ENCODE data around the gene EBF3. TPM values are rescaled to one million over a fixed set of nuclear protein-coding genes. Genes with fewer than 3 reads are reported as not detected.

The EBF3 gene
- total RNA-seq, 2 donors from 2014 or later = not detected

DNA sequence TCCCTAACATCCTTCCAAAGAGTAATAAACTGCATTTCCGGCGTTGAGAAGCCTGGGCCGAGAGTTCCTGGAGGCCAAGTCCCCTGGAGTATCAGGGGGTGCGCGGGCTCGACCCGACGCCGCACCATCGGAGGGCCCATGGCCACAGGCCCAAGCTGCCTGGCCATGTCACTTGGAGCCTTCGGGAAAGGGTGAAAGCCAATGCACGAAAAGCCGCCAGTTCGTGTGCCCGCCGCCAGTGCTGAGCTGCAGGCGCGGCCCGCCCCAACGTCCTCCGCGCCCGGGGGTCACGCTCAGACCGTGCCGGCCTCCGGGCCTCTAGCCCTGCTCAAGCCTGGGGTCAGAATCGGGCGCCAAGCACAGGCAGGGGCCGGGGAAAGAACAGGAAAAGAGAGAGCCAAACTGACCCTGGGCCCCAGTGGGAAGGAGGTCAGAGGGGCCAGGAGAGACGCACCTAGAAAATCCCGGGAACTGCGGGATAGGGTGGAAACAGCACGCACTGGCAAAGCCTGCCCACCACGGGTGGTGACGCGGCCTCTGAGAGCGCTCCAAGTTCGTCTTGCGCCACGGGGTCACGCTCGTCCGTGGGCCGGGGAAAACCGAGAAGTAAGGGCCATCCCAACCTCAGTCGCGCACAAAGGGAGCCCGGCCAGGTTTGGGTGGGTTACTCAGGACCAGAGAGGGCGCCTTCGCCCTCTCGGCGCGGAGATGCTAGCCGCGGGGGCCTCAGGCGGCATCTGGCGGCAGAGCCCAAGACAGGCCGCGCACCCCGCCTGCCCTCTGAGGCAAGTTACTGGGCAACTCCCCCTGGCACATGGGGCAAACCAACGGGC is 4.2 kb upstream of the EBF3 start:
- DNase-seq (ENCODE audit: low spot score) (no peak), ATAC-seq (no peak)
- no peaks in the 10 kb centered on the region for H3K9me3 Mint-ChIP-seq
- no peak overlapping the region for H3K4me3 Mint-ChIP-seq
- peaks cover 23 to 41% of the 10 kb centered on the region in 2 donors for H3K27me3 Mint-ChIP-seq
- peaks cover 6 to 10% of the 10 kb centered on the region in 2 donors for H3K4me1 Mint-ChIP-seq (ENCODE audit: low read depth in 2 of 2)
- no peaks in the 10 kb centered on the region for H3K36me3 Mint-ChIP-seq
- H3K27ac Mint-ChIP-seq = no peak overlapping the region

DNA sequence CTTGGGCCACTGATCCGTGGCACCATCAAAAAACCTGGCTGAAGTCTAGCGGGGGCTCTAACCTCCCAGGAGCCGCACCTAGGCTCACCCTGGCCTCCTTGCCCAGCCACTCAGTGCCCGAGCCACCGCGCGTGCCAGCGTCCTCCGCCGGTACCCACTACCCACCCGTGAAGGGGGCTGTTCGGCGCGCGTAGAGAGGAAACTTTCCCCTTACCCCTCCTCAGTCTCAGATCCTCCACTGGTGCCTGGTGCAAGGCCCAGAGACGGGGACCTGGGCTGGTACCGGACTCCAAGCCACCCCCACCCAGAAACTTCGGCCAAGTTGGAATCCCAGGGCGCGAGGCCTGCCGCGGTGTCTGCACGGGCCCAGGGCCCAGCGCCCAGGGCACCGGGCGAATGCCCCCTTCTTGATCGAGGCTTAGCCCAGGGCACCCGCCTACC is 3.5 kb upstream of the EBF3 start:
- H3K27ac Mint-ChIP-seq = no peak overlapping the region
- no peak for ATAC-seq
- H3K4me3 Mint-ChIP-seq = no peak overlapping the region
- H3K4me1 Mint-ChIP-seq (ENCODE audit: low read depth in 2 of 2) = peaks cover 11 to 13% of the 10 kb centered on the region in 2 donors
- H3K36me3 Mint-ChIP-seq = no peaks in the 10 kb centered on the region
- no peaks in the 10 kb centered on the region for H3K9me3 Mint-ChIP-seq
- DNase-seq (ENCODE audit: low spot score) = no peak
- H3K27me3 Mint-ChIP-seq = peaks cover 27 to 45% of the 10 kb centered on the region in 2 donors

DNA sequence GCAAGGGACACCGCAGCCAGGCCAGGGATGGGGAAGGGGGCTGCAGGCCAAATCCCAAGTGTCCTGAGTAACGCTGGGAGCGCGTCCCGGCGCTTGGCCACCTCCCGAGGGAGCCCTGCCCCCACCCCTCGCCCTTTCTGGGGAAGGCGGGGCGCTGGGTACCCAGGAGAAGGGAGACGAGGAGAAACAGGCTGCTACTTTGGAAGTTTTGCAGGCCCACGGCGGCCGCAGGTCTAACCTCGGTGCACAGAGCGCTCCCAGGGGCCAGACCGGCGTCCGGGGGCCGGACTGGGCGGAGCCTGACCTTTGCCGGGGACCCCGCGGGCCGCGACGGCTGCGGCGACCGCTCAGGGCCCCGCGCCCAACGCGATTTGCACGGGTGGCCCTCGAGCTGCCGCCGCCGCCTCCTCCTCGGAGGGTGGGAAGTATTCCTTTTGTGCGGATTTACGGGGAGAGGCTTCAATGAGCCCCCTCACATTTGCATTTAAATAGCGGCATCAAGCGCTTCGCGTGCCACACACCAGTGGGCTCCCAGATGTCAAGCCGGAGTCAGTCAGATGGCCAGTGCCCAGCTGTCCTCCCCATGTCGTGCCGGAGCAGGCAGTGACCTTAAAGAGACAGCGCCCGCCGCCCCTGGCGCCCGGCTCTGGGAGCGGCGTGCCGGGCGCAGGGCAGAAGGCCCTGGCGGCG is 3.0 kb upstream of the EBF3 start:
- DNase-seq (ENCODE audit: low spot score) = no peak
- ATAC-seq = no peak
- H3K27ac Mint-ChIP-seq = no peak overlapping the region
- peaks cover 12 to 15% of the 10 kb centered on the region in 2 donors for H3K4me1 Mint-ChIP-seq (ENCODE audit: low read depth in 2 of 2)
- H3K9me3 Mint-ChIP-seq = no peaks in the 10 kb centered on the region
- no peaks in the 10 kb centered on the region for H3K36me3 Mint-ChIP-seq
- H3K27me3 Mint-ChIP-seq = peaks cover 28 to 49% of the 10 kb centered on the region in 2 donors
- H3K4me3 Mint-ChIP-seq = no peak overlapping the region

DNA sequence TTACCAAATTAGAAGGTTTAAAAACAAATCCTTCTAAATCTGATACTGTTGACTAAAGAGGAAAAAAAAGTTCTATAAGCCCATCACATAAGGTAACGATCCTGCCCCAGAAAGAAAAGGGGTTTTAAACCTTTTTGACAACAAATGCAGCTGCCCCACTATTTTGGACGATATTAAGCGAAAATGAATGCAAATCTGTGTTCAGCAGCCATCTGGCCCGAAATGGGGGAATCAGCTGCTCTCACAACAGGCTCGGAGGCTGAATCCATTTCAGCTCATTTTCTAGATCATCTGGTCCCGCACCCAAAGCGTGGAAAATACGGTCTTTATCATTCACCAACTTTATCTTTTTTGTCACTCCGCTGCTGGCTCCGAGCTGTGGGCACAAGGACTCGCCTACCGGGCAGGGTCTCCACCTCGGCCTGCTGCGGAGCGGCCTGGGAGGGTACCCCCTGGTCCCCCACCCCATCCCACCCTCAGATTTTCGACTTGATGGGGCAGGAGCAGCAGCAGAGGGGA is 2.4 kb upstream of the EBF3 start:
- Mint-ChIP-seq H3K4me1 (ENCODE audit: low read depth in 2 of 2) (peaks cover 7 to 12% of the 10 kb centered on the region in 2 donors), H3K9me3 (no peaks in the 10 kb centered on the region), H3K27me3 (peaks cover 28 to 48% of the 10 kb centered on the region in 2 donors), H3K27ac (no peak overlapping the region), H3K4me3 (no peak overlapping the region), H3K36me3 (no peaks in the 10 kb centered on the region)
- DNase-seq (ENCODE audit: low spot score) = no peak
- no peak for ATAC-seq

DNA sequence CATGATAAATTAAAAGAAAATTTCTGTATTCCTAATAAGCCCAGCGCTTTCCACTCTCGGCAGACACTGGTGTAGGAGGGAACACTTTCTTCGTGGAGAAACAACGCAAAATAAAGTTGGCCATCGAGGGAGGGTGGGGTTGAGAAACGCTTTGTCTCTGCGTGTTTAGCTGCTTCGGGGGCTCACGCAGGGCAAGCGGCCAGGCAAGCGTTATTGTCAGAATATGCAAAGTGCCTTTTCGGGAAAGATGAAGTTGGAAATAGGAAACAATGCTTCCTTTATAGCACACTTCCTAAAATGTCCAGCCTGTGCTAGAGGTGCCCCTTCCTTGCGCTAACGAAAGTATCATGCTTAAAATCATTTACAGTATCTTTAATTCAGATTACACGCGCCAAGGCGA is 1.9 kb upstream of the EBF3 start:
- Mint-ChIP-seq H3K4me1 (ENCODE audit: low read depth in 2 of 2) (peaks cover 7 to 12% of the 10 kb centered on the region in 2 donors), H3K4me3 (no peak overlapping the region), H3K27me3 (peaks cover 31 to 50% of the 10 kb centered on the region in 2 donors), H3K27ac (no peak overlapping the region), H3K36me3 (no peaks in the 10 kb centered on the region), H3K9me3 (no peaks in the 10 kb centered on the region)
- DNase-seq (ENCODE audit: low spot score) (no peak), ATAC-seq (no peak)

DNA sequence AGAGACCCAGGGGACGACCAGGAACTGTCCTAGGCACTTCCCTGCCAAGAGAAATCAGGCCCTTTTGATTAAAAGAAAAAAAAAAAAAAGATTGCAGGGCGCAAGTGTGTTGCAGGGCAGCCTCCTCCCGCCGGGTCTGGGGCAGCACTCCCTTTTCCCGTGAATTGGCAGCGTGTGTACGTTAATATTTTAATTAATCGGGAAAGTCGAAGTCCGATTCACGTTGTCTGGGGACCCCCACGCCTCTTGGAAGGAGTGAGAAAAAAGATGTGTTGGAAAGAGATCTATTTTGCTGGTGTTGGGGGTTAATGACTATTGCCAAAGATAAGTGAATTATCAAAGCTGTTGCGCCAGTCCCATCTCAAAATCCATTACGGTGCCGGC is 1.3 kb upstream of the EBF3 start:
- H3K36me3 Mint-ChIP-seq = peaks cover 4% of the 10 kb centered on the region
- no peak overlapping the region for H3K27ac Mint-ChIP-seq
- peaks cover 35 to 52% of the 10 kb centered on the region in 2 donors for H3K27me3 Mint-ChIP-seq
- H3K4me1 Mint-ChIP-seq (ENCODE audit: low read depth in 2 of 2) = peaks cover 8 to 17% of the 10 kb centered on the region in 2 donors
- DNase-seq (ENCODE audit: low spot score) (no peak), ATAC-seq (no peak)
- no peak overlapping the region for H3K4me3 Mint-ChIP-seq
- H3K9me3 Mint-ChIP-seq = no peaks in the 10 kb centered on the region

DNA sequence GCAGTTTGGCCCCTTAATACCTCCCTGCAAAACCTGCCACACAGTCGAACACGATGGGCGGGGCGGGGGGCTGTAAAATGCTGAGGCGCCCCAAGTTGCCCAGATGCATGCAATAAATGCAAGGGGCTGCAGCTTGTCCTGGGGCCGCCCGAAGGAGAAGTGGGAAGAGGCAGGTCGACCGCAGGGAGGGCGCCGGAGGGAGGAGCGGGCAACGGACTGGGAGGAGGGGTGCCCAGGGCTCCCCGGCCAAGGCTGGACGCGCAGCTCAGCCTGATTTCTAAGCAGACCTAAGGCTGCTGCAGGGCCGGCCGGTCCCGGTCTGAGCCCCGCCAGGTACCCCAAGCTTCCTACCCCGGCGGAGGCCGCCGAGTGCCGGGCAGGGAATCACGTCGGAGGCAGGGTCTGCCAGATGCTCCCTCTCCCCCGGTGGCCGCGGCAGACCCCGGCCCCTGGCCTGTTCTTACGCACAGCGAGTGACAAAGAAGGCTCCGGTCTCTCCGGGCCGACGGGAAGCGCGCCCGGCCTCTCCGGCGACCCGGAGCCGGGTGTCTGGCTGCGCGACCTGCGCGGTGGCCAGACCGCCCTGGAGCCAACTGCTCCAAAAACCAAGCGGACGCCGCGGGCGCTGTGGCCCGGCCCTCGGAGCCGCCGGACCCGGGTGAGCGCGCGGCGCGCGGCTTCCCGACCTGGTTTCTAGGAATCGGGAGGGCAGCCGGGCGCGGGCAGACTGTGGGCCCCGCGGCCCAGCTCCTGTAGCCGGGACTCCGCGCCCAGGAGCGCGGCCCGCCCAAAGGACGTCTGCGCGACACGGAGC is 744 bp upstream of the EBF3 start:
- H3K27ac Mint-ChIP-seq = no peak overlapping the region
- peaks cover 33 to 51% of the 10 kb centered on the region in 2 donors for H3K27me3 Mint-ChIP-seq

DNA sequence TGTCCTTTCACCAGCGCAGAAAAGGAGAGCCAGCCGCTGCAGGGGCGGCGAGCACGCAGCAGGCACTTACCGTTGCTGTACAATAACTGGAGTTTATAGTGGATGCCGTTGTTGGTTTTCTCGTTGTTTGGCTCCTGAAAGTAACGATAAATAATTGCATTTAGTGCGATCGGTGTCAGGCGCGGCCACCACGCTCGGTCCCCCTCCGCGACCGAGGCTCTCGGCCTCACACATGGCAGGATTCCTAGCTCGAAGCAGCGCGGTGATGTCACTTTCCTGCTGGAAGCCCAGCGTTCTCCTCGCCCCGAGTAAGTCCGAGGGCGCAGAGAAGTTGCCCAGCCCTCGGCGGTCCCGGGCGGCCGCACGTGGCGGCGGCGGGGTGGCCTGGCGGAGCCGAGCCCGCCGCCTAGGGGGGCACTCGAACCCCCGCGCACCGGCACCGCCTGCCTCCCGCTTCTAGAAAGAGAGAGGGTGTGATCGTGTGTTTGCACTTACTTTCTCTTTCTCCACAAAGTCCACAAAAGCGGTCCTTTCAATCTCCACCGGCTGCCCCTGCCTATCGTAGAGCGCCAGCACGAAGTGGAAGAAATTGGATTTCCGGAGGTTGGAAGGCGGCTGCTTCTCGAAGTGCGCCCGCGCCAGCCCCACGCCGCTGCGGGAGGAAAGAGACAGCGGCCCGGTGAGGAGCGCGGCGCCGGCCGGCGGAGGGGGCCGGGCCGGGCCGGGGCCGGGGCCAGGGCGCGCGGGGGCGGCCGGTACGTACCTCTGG is 1.0 kb downstream of the EBF3 start:
- peak in 1 of 2 donors; percentile 50 for ATAC-seq
- DNase-seq (ENCODE audit: low spot score) = no peak

More for the DNA sequence above, 744 bp upstream of the EBF3 start:
- H3K36me3 Mint-ChIP-seq = peaks cover 5% of the 10 kb centered on the region
- H3K9me3 Mint-ChIP-seq = no peaks in the 10 kb centered on the region
- DNase-seq (ENCODE audit: low spot score) (no peak), ATAC-seq (no peak)
- H3K4me1 Mint-ChIP-seq (ENCODE audit: low read depth in 2 of 2) = peaks cover 12% of the 10 kb centered on the region in 2 donors
- H3K4me3 Mint-ChIP-seq = peak overlapping the region; percentile 33

DNA sequence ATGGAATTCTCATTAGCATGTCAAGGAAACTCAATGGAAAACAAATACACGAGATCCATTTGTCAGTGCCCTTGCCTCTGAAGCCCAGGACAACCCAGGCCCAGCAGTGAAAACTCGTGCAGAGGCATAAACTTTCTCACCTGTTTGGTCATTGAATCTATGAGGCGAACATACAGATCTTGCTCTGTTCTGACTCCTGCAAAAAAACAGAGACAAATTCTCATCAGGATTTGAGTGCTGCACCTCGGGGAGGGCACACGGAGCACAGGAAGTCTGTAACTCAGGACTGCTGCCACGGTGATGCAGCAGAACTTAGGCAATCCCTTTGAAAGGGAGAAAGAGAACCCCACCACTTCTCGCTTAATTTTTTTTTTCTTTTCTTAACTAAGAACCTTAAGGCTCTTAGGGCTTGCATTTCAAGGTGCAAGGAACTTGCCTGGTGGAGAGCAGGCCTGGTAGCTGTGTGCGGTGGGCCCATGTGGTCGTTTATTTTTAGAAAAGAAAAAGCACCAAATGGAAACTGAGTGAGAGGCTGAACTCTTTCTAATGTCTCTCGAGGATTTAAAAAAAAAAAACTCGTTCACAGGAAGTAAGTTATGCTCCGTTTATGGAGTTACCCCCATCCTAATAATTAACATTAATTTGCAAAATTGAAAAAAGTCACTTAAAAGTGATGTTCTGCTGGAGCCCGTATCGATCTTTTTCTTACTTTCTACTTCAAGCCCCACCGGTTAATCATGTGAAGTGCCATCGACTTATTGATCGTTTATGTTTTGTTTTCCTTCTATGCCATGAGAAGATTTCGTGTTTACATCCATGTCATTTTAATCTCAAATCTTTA is 1.8 kb downstream of the EBF3 start:
- peaks cover 36 to 59% of the 10 kb centered on the region in 2 donors for H3K27me3 Mint-ChIP-seq
- H3K27ac Mint-ChIP-seq = no peak overlapping the region
- peaks cover 12 to 17% of the 10 kb centered on the region in 2 donors for H3K4me1 Mint-ChIP-seq (ENCODE audit: low read depth in 2 of 2)
- H3K4me3 Mint-ChIP-seq = peak overlapping the region; percentile 49
- ATAC-seq (no peak), DNase-seq (ENCODE audit: low spot score) (no peak)
- H3K9me3 Mint-ChIP-seq = no peaks in the 10 kb centered on the region
- peaks cover 5% of the 10 kb centered on the region for H3K36me3 Mint-ChIP-seq

More for the DNA sequence above, 1.0 kb downstream of the EBF3 start:
- H3K27me3 Mint-ChIP-seq = peaks cover 32 to 51% of the 10 kb centered on the region in 2 donors
- peak overlapping the region; percentile 49 for H3K4me3 Mint-ChIP-seq
- peaks cover 5% of the 10 kb centered on the region for H3K36me3 Mint-ChIP-seq
- peaks cover 12 to 15% of the 10 kb centered on the region in 2 donors for H3K4me1 Mint-ChIP-seq (ENCODE audit: low read depth in 2 of 2)
- H3K27ac Mint-ChIP-seq = no peak overlapping the region
- H3K9me3 Mint-ChIP-seq = no peaks in the 10 kb centered on the region

DNA sequence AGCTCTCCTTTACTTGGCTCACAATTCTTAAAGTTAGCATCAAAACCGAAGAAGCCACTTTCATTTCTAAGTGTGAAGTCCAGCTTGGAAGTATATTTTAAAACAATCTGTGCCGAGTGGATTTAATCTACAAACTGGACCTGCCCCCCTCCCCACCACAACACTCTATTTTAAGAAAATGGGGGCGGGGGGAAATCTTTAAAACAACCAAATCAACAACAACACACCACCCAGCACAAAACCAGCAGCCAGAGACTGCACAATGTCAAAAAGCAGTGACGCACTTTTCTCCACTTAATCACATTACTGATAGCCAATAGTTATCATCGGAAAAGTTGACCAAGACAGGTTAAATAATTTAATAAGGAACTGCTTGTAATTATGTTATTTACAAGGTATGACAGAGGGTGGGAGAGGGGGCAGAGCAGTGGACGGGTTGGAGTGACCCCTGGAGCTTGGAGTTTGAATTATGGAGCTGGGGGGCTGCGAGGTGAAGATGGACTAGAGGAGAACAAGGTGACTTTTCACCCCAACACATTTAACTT is 2.8 kb downstream of the EBF3 start:
- Mint-ChIP-seq H3K4me1 (ENCODE audit: low read depth in 2 of 2) (peaks cover 12 to 18% of the 10 kb centered on the region in 2 donors), H3K36me3 (peaks cover 5% of the 10 kb centered on the region), H3K27ac (no peak overlapping the region), H3K9me3 (no peaks in the 10 kb centered on the region), H3K4me3 (no peak overlapping the region), H3K27me3 (peaks cover 42 to 65% of the 10 kb centered on the region in 2 donors)
- no peak for DNase-seq (ENCODE audit: low spot score)
- ATAC-seq = no peak

DNA sequence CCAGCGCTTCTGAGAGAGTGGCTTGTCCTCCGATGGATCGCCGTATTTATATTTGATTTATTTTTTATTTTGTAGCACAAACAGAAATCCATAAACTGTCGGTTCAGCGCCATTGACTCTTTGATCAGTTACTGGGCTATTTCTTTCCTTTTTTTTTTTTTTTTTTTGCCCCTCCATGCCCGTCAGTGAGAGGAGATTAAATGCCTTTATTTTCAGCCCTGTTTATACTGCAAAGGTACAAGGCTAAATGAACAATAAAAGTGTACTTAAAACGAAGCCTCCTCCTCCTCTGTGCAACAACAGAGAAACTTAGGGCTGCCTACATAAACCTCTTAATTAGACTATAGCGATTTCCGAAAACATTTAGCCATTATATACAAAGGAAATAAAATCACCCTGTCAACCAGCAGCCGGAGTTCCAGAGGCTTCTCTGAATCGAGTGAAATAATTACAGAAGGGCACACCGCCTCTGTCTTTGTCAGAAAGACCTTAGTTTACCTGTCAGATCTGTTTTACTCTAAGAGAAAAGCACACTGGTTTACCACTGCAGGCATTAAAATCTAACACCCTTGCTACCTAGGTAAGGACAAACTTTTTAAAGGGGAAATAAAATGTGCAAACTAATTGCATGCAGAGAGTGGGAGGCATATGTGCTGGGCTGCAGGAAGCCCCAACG is 3.5 kb downstream of the EBF3 start:
- H3K9me3 Mint-ChIP-seq = no peaks in the 10 kb centered on the region
- no peak for DNase-seq (ENCODE audit: low spot score)
- no peak overlapping the region for H3K27ac Mint-ChIP-seq
- peaks cover 5% of the 10 kb centered on the region for H3K36me3 Mint-ChIP-seq
- peaks cover 12 to 18% of the 10 kb centered on the region in 2 donors for H3K4me1 Mint-ChIP-seq (ENCODE audit: low read depth in 2 of 2)
- H3K27me3 Mint-ChIP-seq = peaks cover 45 to 65% of the 10 kb centered on the region in 2 donors
- peak overlapping the region; percentile 15 for H3K4me3 Mint-ChIP-seq
- no peak for ATAC-seq

All from natural killer cell treated with Interleukin-12 subunit alpha and Interleukin-12 subunit beta and Interleukin-15 and Interleukin-18, amount 100 ng/mL, for 72 hours (primary cell).